Fibroblast of lung (primary cell): ENCODE results near the gene TRAP1.

Source experiments
- CTCF ChIP-seq, 2 donors: IDR thresholded peaks in 1 of 2; conservative IDR thresholded peaks in 1 of 2; 1 replicate in 1 of 2; 2 replicates in 1 of 2; pipeline ENCODE4 v1.5.1; 2011 to 2012; ENCODE audit warnings: low read length in 2 of 2, control low read depth in 1 of 2, inconsistent platforms in 1 of 2, low read depth in 1 of 2, mild to moderate bottlenecking in 1 of 2
- EZH2 ChIP-seq: IDR thresholded peaks from 2 replicates; pipeline ENCODE4 v1.5.1; 2012; ENCODE audit warnings: low read length, control low read depth, mild to moderate bottlenecking; ENCODE audit errors: missing control alignments

- no peak for TF ChIP-seq CTCF (conservative IDR thresholded peaks at IDR 0.05 in 1 of 2, IDR thresholded peaks at IDR 0.05 in 1 of 2; ENCODE audit: low read depth in 1 of 2, low read length in 2 of 2)
- TF ChIP-seq EZH2 = no peak
Observed at GRCh38 chr16:3664187-3664896, 53.0 kb downstream of the TRAP1 start.
